ENCODE results near the gene SAMD4A.

SAMD4A gene

GRCh38 chr14:54567639-54568561 is 972 bp downstream of the SAMD4A start:
- TF ChIP-seq, protein P1, sequence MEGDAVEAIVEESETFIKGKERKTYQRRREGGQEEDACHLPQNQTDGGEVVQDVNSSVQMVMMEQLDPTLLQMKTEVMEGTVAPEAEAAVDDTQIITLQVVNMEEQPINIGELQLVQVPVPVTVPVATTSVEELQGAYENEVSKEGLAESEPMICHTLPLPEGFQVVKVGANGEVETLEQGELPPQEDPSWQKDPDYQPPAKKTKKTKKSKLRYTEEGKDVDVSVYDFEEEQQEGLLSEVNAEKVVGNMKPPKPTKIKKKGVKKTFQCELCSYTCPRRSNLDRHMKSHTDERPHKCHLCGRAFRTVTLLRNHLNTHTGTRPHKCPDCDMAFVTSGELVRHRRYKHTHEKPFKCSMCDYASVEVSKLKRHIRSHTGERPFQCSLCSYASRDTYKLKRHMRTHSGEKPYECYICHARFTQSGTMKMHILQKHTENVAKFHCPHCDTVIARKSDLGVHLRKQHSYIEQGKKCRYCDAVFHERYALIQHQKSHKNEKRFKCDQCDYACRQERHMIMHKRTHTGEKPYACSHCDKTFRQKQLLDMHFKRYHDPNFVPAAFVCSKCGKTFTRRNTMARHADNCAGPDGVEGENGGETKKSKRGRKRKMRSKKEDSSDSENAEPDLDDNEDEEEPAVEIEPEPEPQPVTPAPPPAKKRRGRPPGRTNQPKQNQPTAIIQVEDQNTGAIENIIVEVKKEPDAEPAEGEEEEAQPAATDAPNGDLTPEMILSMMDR (IDR thresholded peaks at IDR 0.05) = no peak

- TF ChIP-seq, protein P1 (IDR thresholded peaks at IDR 0.05) = no peak
Measured at GRCh38 chr14:54568821-54569595, 2.1 kb downstream of the SAMD4A start.

- TF ChIP-seq, protein P1 (IDR thresholded peaks at IDR 0.05) = no peak
Measured at GRCh38 chr14:54570047-54570446, 3.1 kb downstream of the SAMD4A start.

- TF ChIP-seq, protein P1 (IDR thresholded peaks at IDR 0.05) = no peak
Measured at GRCh38 chr14:54570631-54571415, 3.9 kb downstream of the SAMD4A start.

- TF ChIP-seq, protein P1 (IDR thresholded peaks at IDR 0.05) = peak; percentile 52
Measured at GRCh38 chr14:54572316-54572715, 5.4 kb downstream of the SAMD4A start.

GRCh38 chr14:54574528-54574927 is 7.6 kb downstream of the SAMD4A start:
- TF ChIP-seq, protein P1 (IDR thresholded peaks at IDR 0.05) = no peak

DNA sequence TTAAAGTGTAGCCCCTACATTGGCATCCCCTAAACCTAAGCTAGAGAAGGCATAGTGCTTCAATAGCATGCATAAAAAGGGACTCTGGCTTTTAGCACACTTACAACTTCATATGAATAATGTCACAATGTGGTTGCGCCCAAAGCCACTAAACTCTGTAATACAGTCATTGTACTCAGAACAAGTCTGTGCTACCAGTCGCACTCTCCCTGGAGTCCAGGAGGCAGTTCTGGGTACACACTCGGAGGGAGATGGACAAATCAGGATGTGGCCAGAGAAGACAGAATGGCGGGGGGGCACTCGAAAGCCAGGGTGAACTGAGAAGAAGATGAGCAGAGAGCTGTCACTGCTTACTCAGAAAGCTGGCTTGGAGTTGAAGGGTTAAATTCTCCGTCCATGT is 10.6 kb downstream of the SAMD4A start:
- TF ChIP-seq, protein P1 (IDR thresholded peaks at IDR 0.05) = no peak

All from LNCAP (cell line).